Left ventricle myocardium inferior (tissue), 1 donor: ENCODE measurements around the gene EIPR1. TPM values are rescaled to one million over a fixed set of nuclear protein-coding genes. Genes with fewer than 3 reads are reported as not detected.
"Not testable (repeated sequence)": the region's sequence is repeated elsewhere in the genome, so short reads cannot be mapped to it uniquely, and the experiment has no call there.

Experiments used
- DNase-seq: peaks from one replicate; pipeline ENCODE4 v3.0.0-alpha.2; 2020
- H3K27ac ChIP-seq: fragments of 200-600 bp; replicated peaks from 2 replicates; pipeline ENCODE4 v1.8.0; 2021
- H3K27me3 ChIP-seq: fragments of 200-600 bp; 2 replicates; pipeline ENCODE4 v1.8.0; 2021; ENCODE audit warnings: low read depth
- H3K36me3 ChIP-seq: fragments of 200-600 bp; 2 replicates; pipeline ENCODE4 v1.8.0; 2021
- H3K4me1 ChIP-seq: fragments of 200-600 bp; 2 replicates; pipeline ENCODE4 v1.8.0; 2021
- H3K4me3 ChIP-seq: fragments of 200-600 bp; 2 replicates; pipeline ENCODE4 v1.8.0; 2021; ENCODE audit warnings: mild to moderate bottlenecking, moderate library complexity
- H3K9me3 ChIP-seq: fragments of 200-600 bp; replicated peaks from 2 replicates; pipeline ENCODE4 v1.8.0; 2021
- CTCF ChIP-seq: fragments of 200-600 bp; IDR thresholded peaks from 2 replicates; pipeline ENCODE4 v1.8.0; 2021; ENCODE audit warnings: antibody characterized with exemption, mild to moderate bottlenecking, borderline replicate concordance
- intact Hi-C: fragments of 100-400 bp; cut with micrococcal nuclease; formaldehyde crosslinking; loops from one replicate; pipeline ENCODE4 v1.11.0; 2022
- total RNA-seq: library from RNA; stranded (reverse); fragmentation: NEBNext Ultra II Directional; extraction: Animal tissue kit (Norgen Biotek cat#: 25700); gene quantifications from one replicate; pipeline ENCODE4 v1.2.1, GENCODE V29; 2021
- donor health status: DM: no; HTN: yes; CAD: no; lungs with severe emphysema.

EIPR1 gene
- total RNA-seq, 1 donor from 2014 or later = 12.2 TPM

GRCh38 chr2:3284657-3285630 lies 92.7 kb downstream of the EIPR1 start:
- no peak for DNase-seq
- intact Hi-C loops = no loop called here
- Histone ChIP-seq H3K4me3 (no peak overlapping the region), H3K36me3 (no peaks in the 10 kb centered on the region), H3K27ac (no peak overlapping the region), H3K27me3 (no peaks in the 10 kb centered on the region), H3K9me3 (no peaks in the 10 kb centered on the region), H3K4me1 (peaks cover 10% of the 10 kb centered on the region)
- TF ChIP-seq CTCF = no peak

- peaks cover 10% of the 10 kb centered on the region for H3K4me1 ChIP-seq
- H3K27me3 ChIP-seq, DNase-seq, H3K4me3 ChIP-seq, H3K36me3 ChIP-seq, H3K27ac ChIP-seq, intact Hi-C loops, H3K9me3 ChIP-seq: not testable (repeated sequence)
Observed at GRCh38 chr2:3283876-3284656, 93.6 kb downstream of the EIPR1 start.

- H3K36me3 ChIP-seq = peaks cover 4% of the 10 kb centered on the region
- no peaks in the 10 kb centered on the region for H3K9me3 ChIP-seq
- peaks cover 10% of the 10 kb centered on the region for H3K4me1 ChIP-seq
- intact Hi-C loops = no loop called here
- H3K4me3 ChIP-seq = no peak overlapping the region
- DNase-seq = no peak
- H3K27ac ChIP-seq = peak overlapping the region; percentile 64
- no peaks in the 10 kb centered on the region for H3K27me3 ChIP-seq
- no peak for TF ChIP-seq CTCF
Observed at GRCh38 chr2:3283206-3283605, 94.4 kb downstream of the EIPR1 start.

- DNase-seq = peak; percentile 48
- Histone ChIP-seq H3K4me3 (peak overlapping the region; percentile 46), H3K9me3 (no peaks in the 10 kb centered on the region), H3K27ac (peak overlapping the region; percentile 64), H3K4me1 (peaks cover 10% of the 10 kb centered on the region), H3K27me3 (no peaks in the 10 kb centered on the region), H3K36me3 (peaks cover 4% of the 10 kb centered on the region)
- no peak for TF ChIP-seq CTCF
- intact Hi-C loops = no loop called here
Observed at GRCh38 chr2:3282056-3282998, 95.3 kb downstream of the EIPR1 start.

- H3K9me3 ChIP-seq = peaks cover 6% of the 10 kb centered on the region
- no peak for DNase-seq
Observed at GRCh38 chr2:3280683-3281520, 96.7 kb downstream of the EIPR1 start.

More at GRCh38 chr2:3280683-3281520, 96.7 kb downstream of the EIPR1 start:
- no peak for TF ChIP-seq CTCF
- H3K4me3 ChIP-seq = no peak overlapping the region
- no peak overlapping the region for H3K27ac ChIP-seq
- no peaks in the 10 kb centered on the region for H3K27me3 ChIP-seq
- intact Hi-C loops = no loop called here
- peaks cover 10% of the 10 kb centered on the region for H3K4me1 ChIP-seq
- peaks cover 4% of the 10 kb centered on the region for H3K36me3 ChIP-seq
